Epithelial cell of proximal tubule (primary cell): ENCODE measurements around the gene FBXW7. TPM values are rescaled to one million over a fixed set of nuclear protein-coding genes. Genes with fewer than 3 reads are reported as not detected.

Source experiments
- DNase-seq: peaks from one replicate; pipeline ENCODE4 v3.0.0-alpha.2; 2011; ENCODE audit warnings: low read depth
- H3K4me3 ChIP-seq: 2 replicates; pipeline ENCODE4 v1.5.1; 2011; ENCODE audit warnings: low read depth, mild to moderate bottlenecking, low read length
- CTCF ChIP-seq: conservative IDR thresholded peaks from 2 replicates; pipeline ENCODE4 v1.5.1; 2012; ENCODE audit warnings: low read depth, mild to moderate bottlenecking, low read length
- total RNA-seq: library from RNA; depleted of rRNA; stranded (reverse); fragments of >200 nt; gene quantifications from 2 replicates; pipeline ENCODE4 v1.2.3, GENCODE V29; 2015

FBXW7 gene
- total RNA-seq, 1 donor from 2014 or later = 32.9 TPM

- TF ChIP-seq CTCF = no peak
- no peak overlapping the region for H3K4me3 ChIP-seq
- no peak for DNase-seq
Observed at GRCh38 chr4:152281822-152282221, 254.1 kb downstream of the FBXW7 start.

- no peak for DNase-seq
- H3K4me3 ChIP-seq = no peak overlapping the region
- no peak for TF ChIP-seq CTCF
Observed at GRCh38 chr4:152281211-152281610, 254.7 kb downstream of the FBXW7 start.

- no peak overlapping the region for H3K4me3 ChIP-seq
- DNase-seq = no peak
- no peak for TF ChIP-seq CTCF
Observed at GRCh38 chr4:152279234-152279566, 256.7 kb downstream of the FBXW7 start.

GRCh38 chr4:152278505-152279233 is 257.2 kb downstream of the FBXW7 start:
- TF ChIP-seq CTCF = no peak
- no peak for DNase-seq
- H3K4me3 ChIP-seq = no peak overlapping the region

GRCh38 chr4:152278172-152278504 is 257.8 kb downstream of the FBXW7 start:
- DNase-seq = no peak
- TF ChIP-seq CTCF = no peak
- no peak overlapping the region for H3K4me3 ChIP-seq

- DNase-seq = no peak
- TF ChIP-seq CTCF = no peak
- H3K4me3 ChIP-seq = no peak overlapping the region
Observed at GRCh38 chr4:152277333-152277732, 258.6 kb downstream of the FBXW7 start.

- H3K4me3 ChIP-seq = no peak overlapping the region
- no peak for TF ChIP-seq CTCF
- no peak for DNase-seq
Observed at GRCh38 chr4:152273343-152273742, 262.5 kb downstream of the FBXW7 start.
